Measurements from ENCODE around the gene CASP10.
"Not testable (repeated sequence)": the region's sequence is repeated elsewhere in the genome, so short reads cannot be mapped to it uniquely, and the experiment has no call there.

CASP10 gene

GRCh38 chr2:201154615-201155399 lies 28.1 kb upstream of the CASP10 start:
- no peak for DNase-seq (ENCODE audit: low read depth in 1 of 2, low spot score in 1 of 2)

- DNase-seq (ENCODE audit: low read depth in 1 of 2, low spot score in 1 of 2): no peak
These were observed 26.9 kb upstream of the CASP10 start for GRCh38 chr2:201156036-201156435.

GRCh38 chr2:201156640-201157039 lies 26.3 kb upstream of the CASP10 start:
- no peak for DNase-seq (ENCODE audit: low read depth in 1 of 2, low spot score in 1 of 2)

GRCh38 chr2:201157694-201158093 lies 25.2 kb upstream of the CASP10 start:
- no peak for DNase-seq (ENCODE audit: low read depth in 1 of 2, low spot score in 1 of 2)

DNA sequence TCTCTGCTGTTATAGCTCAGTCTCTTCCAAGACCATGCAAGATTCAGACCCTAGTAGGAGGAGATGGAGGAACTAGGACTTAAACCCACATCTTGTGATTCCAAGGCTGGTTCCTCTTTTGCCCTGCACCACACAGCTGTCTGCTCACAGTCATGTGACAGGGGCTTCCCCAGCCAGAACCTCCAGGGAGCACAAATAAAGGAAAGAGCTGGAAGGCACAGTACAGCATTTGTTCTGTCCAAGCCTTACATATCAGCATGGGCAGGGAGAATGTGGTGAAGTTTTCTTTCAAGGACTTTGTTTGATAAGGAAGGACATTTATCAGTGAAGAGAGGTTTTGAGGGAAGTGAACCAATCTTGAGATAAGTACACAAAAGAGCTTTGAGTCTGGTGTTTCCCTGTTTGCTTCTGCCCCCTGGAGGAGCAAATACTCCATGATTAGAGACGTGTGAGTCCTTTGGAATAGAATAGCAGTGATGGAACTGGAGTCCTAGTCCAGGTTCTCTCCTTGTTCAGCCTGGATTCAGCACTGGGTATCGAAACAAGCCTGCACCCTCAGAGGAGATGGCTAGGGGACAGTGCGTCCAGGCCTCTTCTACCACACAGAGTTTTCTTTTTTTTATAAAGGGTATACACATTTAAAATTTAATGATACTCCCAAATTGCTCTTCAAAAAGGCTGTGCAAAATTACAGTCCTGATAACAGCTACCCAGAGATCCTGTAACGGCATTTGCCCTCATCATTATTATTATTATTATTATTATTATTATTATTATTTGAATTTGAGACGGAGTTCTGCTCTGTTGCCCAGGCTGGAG lies 24.6 kb upstream of the CASP10 start:
- DNase-seq (ENCODE audit: low read depth in 1 of 2, low spot score in 1 of 2): no peak

DNA sequence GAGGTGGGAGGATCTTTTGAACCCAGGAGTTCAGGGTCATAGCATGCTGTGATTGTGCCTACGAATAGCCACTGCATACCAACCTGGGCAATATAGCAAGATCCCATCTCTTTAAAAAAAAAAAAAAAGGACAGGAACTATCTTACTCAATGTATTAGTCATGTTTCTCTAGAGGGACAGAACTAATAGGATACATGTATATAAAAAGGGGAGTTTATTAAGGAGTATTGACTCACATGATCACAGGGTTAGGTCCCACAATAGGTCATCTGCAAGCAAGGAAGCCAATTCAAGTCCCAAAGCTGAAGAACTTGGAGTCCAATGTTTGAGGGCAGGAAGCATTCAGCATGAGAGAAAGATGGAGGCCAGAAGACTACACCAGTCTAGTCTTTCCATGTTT lies 18.8 kb upstream of the CASP10 start:
- no peak for DNase-seq (ENCODE audit: low read depth in 1 of 2, low spot score in 1 of 2)

GRCh38 chr2:201167546-201167945 lies 15.4 kb upstream of the CASP10 start:
- DNase-seq (ENCODE audit: low read depth in 1 of 2, low spot score in 1 of 2): no peak

DNA sequence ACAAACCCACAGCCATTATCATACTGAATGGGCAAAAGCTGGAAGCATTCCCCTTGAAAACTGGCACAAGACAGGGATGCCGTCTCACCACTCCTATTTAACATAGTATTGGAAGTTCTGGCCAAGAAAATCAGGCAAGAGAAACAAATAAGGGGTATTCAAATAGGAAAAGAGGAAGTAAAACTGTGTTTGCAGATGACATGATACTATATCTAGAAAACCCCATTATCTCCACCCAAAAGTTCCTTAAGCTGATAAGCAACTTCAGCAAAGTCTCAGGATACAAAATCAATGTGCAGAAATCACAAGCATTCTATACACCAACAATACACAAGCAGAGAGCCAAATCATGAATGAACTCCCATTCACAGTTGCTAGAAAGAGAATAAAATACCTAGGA lies 14.4 kb upstream of the CASP10 start:
- DNase-seq (ENCODE audit: low read depth in 1 of 2, low spot score in 1 of 2): not testable (repeated sequence)

GRCh38 chr2:201171259-201171814 lies 11.6 kb upstream of the CASP10 start:
- no peak for DNase-seq (ENCODE audit: low read depth in 1 of 2, low spot score in 1 of 2)

DNA sequence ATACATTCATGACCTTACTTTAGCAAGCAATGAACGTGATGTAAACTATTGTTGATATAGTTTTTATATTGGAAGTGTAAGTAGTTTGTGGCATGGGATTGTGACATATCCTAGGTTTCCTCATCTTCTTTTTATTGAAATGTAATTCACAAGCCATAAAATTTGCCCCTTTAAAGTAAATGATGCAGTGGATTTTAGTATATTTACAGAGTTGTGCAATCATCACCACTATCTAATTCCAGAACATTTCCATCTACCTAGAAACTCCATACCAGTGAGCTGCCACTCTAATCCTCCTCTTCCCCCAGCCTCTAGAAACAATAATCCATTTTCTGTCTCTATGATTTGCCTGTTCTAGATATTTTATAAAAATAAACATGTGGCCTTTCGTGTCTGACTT lies 10.7 kb upstream of the CASP10 start:
- DNase-seq (ENCODE audit: low read depth in 1 of 2, low spot score in 1 of 2): no peak

GRCh38 chr2:201174687-201175086 lies 8.3 kb upstream of the CASP10 start:
- DNase-seq (ENCODE audit: low read depth in 1 of 2, low spot score in 1 of 2): no peak

DNA sequence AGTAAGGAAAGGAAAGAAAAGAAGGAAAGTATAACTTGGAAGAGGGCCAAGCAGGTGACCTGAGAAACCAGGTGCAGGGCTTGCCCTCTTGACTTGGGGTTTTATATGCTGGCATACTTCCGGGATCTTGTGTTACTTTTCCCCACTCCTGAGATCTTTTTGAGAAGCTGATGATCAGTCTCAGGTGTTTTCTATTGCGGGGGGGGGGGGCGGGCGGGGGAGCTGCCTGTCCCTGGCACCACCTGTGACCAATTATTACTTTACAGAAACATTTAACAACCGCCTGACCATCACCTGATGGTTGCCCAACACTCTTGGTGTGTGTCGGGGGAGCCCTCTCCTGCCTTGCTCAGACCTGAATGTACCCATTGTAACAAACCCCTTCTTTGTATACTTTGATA lies 6.9 kb upstream of the CASP10 start:
- DNase-seq (ENCODE audit: low read depth in 1 of 2, low spot score in 1 of 2): no peak

- no peak for DNase-seq (ENCODE audit: low read depth in 1 of 2, low spot score in 1 of 2)
These were observed 2.9 kb upstream of the CASP10 start for GRCh38 chr2:201180010-201180409.

DNA sequence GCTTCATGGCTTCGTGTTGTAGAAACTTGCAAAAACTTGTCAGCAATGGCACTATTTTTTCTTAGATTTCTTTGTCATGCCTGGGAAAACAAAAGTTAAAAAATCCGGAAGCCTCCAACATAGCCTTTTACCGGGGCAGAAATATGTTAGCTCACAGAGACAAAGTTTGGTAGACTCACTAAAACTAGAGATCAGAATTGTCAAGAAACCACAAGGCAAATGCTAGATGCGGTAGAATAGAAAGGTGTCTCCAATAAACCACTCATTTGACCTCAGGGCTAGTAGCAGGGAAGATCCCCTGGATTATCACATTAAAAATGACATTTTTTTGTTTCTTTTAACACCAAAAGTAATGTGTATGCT lies 405 bp downstream of the CASP10 start:
- DNase-seq (ENCODE audit: low read depth in 1 of 2, low spot score in 1 of 2): no peak

- DNase-seq (ENCODE audit: low read depth in 1 of 2, low spot score in 1 of 2): not testable (repeated sequence)
These were observed 894 bp downstream of the CASP10 start for GRCh38 chr2:201183835-201184234.

DNA sequence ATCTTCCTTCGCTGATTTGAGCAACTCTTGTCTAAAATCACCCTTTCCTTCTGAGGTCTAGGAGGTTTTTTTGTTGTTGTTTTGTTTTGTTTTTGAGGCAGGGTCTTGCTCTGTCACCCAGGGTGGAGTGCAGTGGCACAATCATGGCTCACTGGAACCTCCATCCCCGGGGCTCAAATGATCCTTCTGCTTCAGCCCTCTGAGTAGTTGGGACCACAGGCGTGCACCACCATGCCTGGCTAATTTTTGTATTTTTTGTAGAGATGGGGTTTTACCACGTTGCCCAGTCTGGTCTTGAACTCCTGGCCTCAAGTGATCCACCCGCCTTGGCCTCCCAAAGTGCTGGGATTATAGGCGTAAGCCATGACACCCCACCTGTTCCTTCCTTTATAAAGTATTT lies 1.3 kb downstream of the CASP10 start:
- not testable (repeated sequence) for DNase-seq (ENCODE audit: low read depth in 1 of 2, low spot score in 1 of 2)

GRCh38 chr2:201185863-201186262 lies 2.9 kb downstream of the CASP10 start:
- no peak for DNase-seq (ENCODE audit: low read depth in 1 of 2, low spot score in 1 of 2)

DNA sequence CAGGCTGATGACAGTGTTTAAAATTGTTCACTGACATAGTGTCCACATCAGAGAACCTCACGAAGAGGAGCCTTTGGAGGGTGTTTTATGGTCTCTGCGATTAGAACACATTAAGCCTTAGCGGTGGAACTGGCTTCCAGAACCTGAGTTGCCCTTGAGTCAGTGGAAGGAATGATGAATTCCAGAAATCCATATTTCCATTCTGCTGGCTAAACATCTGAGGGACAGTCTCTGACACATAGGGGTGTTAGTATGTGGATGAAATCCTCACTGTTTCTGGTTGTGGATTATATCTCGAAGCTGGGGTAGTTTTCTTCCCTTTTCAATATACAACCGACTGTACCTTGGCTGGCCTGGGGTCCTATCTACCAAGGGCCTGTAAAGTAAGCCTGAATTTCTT lies 4.0 kb downstream of the CASP10 start:
- DNase-seq (ENCODE audit: low read depth in 1 of 2, low spot score in 1 of 2): no peak

GRCh38 chr2:201188449-201188848 lies 5.5 kb downstream of the CASP10 start:
- no peak for DNase-seq (ENCODE audit: low read depth in 1 of 2, low spot score in 1 of 2)

DNA sequence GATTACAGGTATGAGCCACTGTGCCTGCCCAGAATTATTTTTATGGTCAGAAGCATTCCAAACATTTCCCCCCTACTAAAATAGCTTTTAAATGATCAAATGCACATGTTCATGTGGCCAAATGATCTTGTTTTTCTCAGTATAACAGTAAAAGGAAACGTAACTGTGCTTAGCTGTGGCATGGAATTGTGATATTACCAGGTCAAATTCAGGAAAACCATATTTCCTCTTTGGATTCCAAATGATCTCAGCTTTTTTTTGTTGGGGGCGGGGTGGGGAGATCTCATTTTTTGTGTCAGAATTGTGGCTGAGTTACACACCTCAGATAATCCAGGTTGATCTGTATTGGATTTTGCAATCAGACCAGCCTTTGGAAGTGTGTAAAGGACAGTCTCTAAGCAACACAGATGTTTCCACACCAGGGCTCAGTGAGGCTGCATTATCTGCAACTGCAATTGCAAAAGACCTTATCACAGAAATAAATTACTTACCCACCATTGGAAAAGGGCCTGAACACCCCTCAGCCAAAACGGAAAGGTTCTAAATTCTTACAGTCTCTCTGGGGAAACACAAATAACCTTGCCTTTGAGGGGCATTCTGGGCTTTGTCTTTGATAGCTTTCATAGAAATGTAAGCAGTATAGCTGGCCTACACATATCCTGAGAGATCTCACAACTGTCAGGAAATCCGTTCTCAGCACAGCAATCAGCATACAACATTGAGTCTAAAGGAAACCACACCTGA lies 8.4 kb downstream of the CASP10 start:
- DNase-seq (ENCODE audit: low read depth in 1 of 2, low spot score in 1 of 2): no peak

DNA sequence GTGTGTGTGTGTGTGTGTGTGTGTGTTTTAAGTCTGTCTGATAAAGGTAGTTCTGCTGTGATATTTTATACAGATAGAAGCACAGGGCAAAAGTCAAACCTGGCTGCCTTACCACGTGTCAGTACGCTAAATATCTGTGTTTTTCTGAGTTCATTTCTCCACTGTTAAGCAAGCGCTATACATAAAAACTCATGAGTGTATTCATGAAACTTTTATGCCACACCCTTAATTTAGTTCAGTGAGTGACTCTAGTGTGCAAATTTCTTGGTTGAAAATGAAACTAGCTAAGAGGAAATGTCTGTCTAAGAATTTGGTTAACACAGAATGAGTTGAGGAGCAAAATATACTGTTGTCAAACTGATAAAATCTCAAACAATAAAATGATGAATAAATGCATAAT lies 11.2 kb downstream of the CASP10 start:
- DNase-seq (ENCODE audit: low read depth in 1 of 2, low spot score in 1 of 2): no peak

- no peak for DNase-seq (ENCODE audit: low read depth in 1 of 2, low spot score in 1 of 2)
These were observed 12.4 kb downstream of the CASP10 start for GRCh38 chr2:201195331-201195730.
